ENCODE data around the gene NRM.
"Not testable (repeated sequence)": the region's sequence is repeated elsewhere in the genome, so short reads cannot be mapped to it uniquely, and the experiment has no call there.

NRM gene

DNA sequence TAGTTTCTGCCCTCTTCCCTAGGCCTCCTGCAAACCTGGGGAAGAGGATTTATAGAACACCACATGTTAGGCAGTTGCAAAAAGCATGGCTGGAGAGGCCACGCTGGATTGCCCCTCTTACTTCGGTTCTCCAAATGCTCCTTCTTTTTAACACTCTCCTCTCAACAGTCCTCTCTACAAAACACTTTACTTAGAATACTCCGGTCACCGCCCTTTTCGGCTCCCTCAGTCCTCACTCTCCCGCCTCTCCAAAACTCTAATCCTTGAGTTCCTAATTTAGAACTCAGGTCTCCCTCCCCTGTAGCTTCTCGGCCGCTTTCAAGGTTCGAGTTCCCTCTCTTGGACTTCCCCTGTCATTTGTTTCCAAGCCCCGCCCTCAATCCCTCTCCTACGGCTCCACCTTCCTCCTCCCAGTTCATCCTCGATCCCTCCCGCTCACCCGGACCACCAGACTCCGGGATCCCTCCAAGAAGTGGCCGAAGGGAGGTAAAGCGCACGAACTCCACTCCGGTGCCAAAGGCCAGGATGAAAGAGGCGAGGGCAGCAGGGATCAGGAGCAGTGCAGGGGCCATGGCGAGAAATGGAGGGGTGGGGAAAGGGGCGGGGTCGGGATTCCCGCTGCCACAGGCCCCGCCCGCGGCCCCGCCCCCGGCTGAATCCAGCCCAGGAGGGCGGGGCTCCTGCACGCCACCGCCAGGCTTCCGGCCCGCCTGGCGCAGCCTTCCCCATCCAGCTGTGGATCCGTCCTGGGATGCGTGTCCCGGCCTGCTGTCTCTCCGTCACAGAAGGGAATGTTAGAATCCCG is at the start of gene NRM:
TSS of gene NRM (minus strand) at position 582 of the 805 bp plus-strand sequence. CDS start at position 572, 10 bp downstream.
- DNase-seq: peak; percentile 87

GRCh38 chr6:30740540-30740870 is 49.7 kb upstream of the NRM start:
- DNase-seq: no peak

- no peak for DNase-seq
These were observed 47.7 kb upstream of the NRM start for GRCh38 chr6:30738532-30738931.

GRCh38 chr6:30735668-30736314 is 45.0 kb upstream of the NRM start:
- DNase-seq: no peak

DNA sequence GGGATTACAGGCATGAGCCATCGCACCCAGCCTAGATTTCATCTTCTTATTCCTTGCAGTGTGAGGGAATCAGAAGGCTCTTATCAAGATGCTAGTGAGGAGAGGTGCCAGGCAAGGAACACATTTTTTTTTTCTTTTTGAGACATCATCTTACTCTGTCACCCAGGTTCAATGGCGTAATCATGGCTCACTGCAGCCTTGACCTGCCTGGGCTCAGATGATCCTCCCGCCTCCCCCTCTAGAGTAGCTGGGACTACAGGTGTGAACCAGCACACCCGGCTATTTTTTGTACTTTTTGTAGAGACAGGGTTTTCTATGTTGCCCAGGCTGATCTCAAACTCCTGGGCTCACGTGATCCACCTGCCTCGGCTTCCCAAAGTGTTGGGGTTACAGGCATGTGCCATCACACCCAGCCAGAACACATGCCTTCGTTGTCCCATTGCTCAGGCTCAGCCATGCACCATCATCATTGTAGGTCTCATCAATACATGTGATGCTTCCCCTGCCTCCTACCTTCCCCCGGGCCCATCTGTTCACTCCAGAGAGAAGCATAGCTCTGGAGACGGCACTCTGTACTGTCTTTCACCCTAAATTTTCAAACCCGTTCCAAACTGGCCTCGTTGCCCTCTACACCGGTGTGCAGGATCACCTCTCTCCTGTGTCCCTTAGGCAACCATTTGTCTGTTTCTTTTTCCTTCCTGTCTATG is 41.6 kb upstream of the NRM start:
- DNase-seq: no peak

GRCh38 chr6:30730601-30731435 is 40.0 kb upstream of the NRM start:
- DNase-seq: peak; percentile 89

- DNase-seq: no peak
These were observed 37.3 kb upstream of the NRM start for GRCh38 chr6:30727920-30728553.

DNA sequence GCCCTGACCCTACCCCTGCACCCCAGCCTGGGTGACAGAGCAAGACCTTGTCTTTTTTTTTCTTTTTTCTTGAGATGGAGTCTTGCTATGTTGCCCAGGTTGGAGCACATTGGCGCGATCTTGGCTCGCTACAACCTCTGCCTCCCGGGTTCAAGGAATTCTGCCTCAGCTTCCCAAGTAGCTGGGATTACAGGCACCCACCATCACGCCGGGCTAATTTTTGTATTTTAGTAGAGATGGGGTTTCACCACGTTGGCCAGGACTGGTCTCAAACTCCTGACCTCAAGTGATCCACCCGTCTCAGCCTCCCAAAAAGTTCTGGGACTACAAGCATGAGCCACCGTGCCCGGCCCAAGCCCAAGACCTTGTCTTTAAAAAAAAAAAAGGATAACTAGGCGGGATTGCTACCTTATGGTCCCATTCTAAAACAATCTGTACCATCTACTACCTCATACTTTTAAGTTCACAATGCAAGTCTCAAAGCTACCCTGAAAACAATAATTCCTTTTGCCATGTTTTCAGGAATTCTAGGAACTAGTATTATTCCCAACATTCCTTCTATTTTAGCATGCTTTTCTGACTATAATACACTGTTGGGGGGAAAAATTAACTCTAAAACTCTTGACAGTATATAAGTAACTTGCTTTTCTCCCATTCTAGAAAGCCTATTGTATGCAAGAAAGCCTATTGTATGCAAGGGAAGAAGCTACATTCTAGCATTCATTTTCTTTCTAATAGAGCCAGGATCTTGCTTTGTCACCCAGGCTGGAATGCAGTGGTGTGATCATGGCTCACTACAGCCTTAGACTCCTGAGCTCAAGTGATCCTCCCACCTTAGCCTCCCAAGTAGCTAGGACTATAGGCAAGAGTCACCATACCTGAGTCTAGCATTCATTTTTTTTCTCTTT is 36.0 kb upstream of the NRM start:
- no peak for DNase-seq

GRCh38 chr6:30725713-30726505 is 35.1 kb upstream of the NRM start:
- no peak for DNase-seq

GRCh38 chr6:30724906-30725667 is 34.3 kb upstream of the NRM start:
- no peak for DNase-seq

- DNase-seq: not testable (repeated sequence)
These were observed 33.3 kb upstream of the NRM start for GRCh38 chr6:30723843-30724741.

- DNase-seq: not testable (repeated sequence)
These were observed 32.5 kb upstream of the NRM start for GRCh38 chr6:30723159-30723842.

- DNase-seq: peak; percentile 93
These were observed 31.7 kb upstream of the NRM start for GRCh38 chr6:30722280-30723112.

GRCh38 chr6:30722025-30722279 is 31.2 kb upstream of the NRM start:
- peak; percentile 54 for DNase-seq

- DNase-seq: peak; percentile 97
These were observed 30.6 kb upstream of the NRM start for GRCh38 chr6:30721198-30722024.

DNA sequence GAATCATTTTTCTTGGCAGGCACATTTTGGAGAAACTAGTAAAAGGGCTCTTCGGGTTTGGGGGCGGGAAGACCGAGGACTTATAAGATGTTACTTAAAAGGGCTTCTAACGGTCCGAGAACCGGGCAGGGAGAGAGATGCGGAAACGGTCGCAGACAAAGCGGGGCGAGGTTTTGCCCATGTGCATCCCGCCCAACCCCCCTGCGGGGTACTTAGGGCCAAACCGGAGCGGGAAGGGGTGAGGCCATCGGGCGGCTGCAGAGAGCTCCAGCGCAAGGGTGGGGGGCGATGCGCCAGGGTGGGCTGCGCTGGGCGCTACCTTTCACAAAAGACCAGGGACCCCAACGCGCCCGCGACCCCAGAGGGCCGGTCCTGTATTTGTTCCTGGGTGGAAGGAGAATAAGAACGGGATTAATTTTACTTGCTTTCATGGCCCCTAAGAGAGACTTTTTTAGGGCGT is 30.0 kb upstream of the NRM start:
- DNase-seq: peak; percentile 77

Data from stimulated activated CD8-positive, alpha-beta memory T cell treated with anti-CD3 and anti-CD28 coated beads, Interleukin-4, amount 100 ng/mL, for 48 hours (primary cell).